Uterus (tissue), 4 donors: Measurements from ENCODE around the gene S100A10. TPM values are rescaled to one million over a fixed set of nuclear protein-coding genes. Genes with fewer than 3 reads are reported as not detected.

Experiments used
- DNase-seq, 2 donors: peaks; one replicate each; pipeline ENCODE4 v3.0.0-alpha.2; 2019 to 2020
- H3K27ac ChIP-seq, 2 donors: fragments of 200-600 bp; sonication (generic); 1 replicate in 1 of 2; 2 replicates in 1 of 2; pipeline ENCODE4 v1.5.1; 2016 to 2018
- H3K27me3 ChIP-seq, 2 donors: fragments of 200-600 bp; sonication (generic); one replicate each; pipeline ENCODE4 v1.5.1; 2018 to 2019; ENCODE audit warnings: control low read depth in 1 of 2
- H3K36me3 ChIP-seq, 2 donors: fragments of 200-600 bp; sonication (generic); one replicate each; pipeline ENCODE4 v1.5.1; 2019; ENCODE audit warnings: control low read depth in 1 of 2
- H3K4me1 ChIP-seq, 2 donors: fragments of 200-600 bp; sonication (generic); one replicate each; pipeline ENCODE4 v1.5.1; 2018 to 2019; ENCODE audit warnings: control low read depth in 1 of 2
- H3K4me3 ChIP-seq, 2 donors: fragments of 200-600 bp; sonication (generic); 1 replicate in 1 of 2; 2 replicates in 1 of 2; pipeline ENCODE4 v1.5.1; 2018 to 2019; ENCODE audit warnings: mild to moderate bottlenecking in 1 of 2
- H3K9me3 ChIP-seq, 2 donors: fragments of 200-600 bp; sonication (generic); one replicate each; pipeline ENCODE4 v1.5.1; 2019; ENCODE audit warnings: control low read depth in 1 of 2
- CTCF ChIP-seq, 4 experiments: fragments of 200-600 bp in 2 of 4; fragments of 450-650 bp in 2 of 4; sonication (generic) in 2 of 4; IDR thresholded peaks; one replicate each; pipeline ENCODE4 v1.5.1; 2016 to 2019; ENCODE audit warnings: antibody characterized with exemption in 4 of 4, mild to moderate bottlenecking in 2 of 4, moderate library complexity in 1 of 4
- POLR2A ChIP-seq, 2 donors: fragments of 450-650 bp; IDR thresholded peaks; one replicate each; pipeline ENCODE4 v1.6.1; 2016; ENCODE audit warnings: antibody characterized with exemption in 2 of 2, mild to moderate bottlenecking in 1 of 2, moderate library complexity in 1 of 2
- intact Hi-C: fragments of 100-400 bp; cut with DNase I; formaldehyde crosslinking; loops from one replicate; pipeline ENCODE4 v1.15.1; 2023; ENCODE audit warnings: low total_unique reads
- total RNA-seq, 4 donors: library from RNA; depleted of rRNA in 3 of 4; stranded (reverse); fragments of >200 nt in 3 of 4; gene quantifications; one replicate each; pipeline versions ENCODE4 v1.1.0 to v1.2.4, GENCODE V29; 2014 to 2023
- donor health status: DM: yes; HTN: yes; CAD: no.

Gene S100A10
- total RNA-seq, 4 donors from 2014 or later, result 21.8 to 189 (median 34.6) TPM

GRCh38 chr1:151997284-151997570 is 3.6 kb upstream of the S100A10 start:
- no peaks in the 10 kb centered on the region for H3K36me3 ChIP-seq
- TF ChIP-seq CTCF (IDR thresholded peaks at IDR 0.05), result no peak
- peaks cover 0 to 11% of the 10 kb centered on the region in 2 donors for H3K4me1 ChIP-seq
- DNase-seq, result no peak
- H3K27me3 ChIP-seq, result no peaks in the 10 kb centered on the region
- H3K4me3 ChIP-seq, result no peak overlapping the region
- no peaks in the 10 kb centered on the region for H3K9me3 ChIP-seq
- H3K27ac ChIP-seq, result no peak overlapping the region
- intact Hi-C loops, result loop anchor here (5.0 kb wide), 1 partner anchor 60 kb away; no protein-coding TSS in a partner anchor

GRCh38 chr1:151995774-151996173 is 2.1 kb upstream of the S100A10 start:
- intact Hi-C loops, result loop anchor here (5.0 kb wide), 1 partner anchor 58 kb away; no protein-coding TSS in a partner anchor
- no peak for DNase-seq
- Histone ChIP-seq H3K36me3 (no peaks in the 10 kb centered on the region), H3K4me3 (no peak overlapping the region), H3K4me1 (peaks cover 0 to 11% of the 10 kb centered on the region in 2 donors), H3K27ac (no peak overlapping the region), H3K27me3 (no peaks in the 10 kb centered on the region), H3K9me3 (no peaks in the 10 kb centered on the region)
- no peak for TF ChIP-seq CTCF (IDR thresholded peaks at IDR 0.05)
- TF ChIP-seq POLR2A (IDR thresholded peaks at IDR 0.05), result no peak

- Histone ChIP-seq H3K36me3 (no peaks in the 10 kb centered on the region), H3K27ac (no peak overlapping the region), H3K27me3 (no peaks in the 10 kb centered on the region), H3K4me1 (peaks cover 0 to 11% of the 10 kb centered on the region in 2 donors), H3K9me3 (no peaks in the 10 kb centered on the region), H3K4me3 (no peak overlapping the region)
- intact Hi-C loops, result loop anchor here (5.0 kb wide), 1 partner anchor 58 kb away; no protein-coding TSS in a partner anchor
- no peak for TF ChIP-seq POLR2A (IDR thresholded peaks at IDR 0.05)
- no peak for TF ChIP-seq CTCF (IDR thresholded peaks at IDR 0.05)
- DNase-seq, result peak; percentile 26 to 27
These were observed 1.3 kb upstream of the S100A10 start for GRCh38 chr1:151994956-151995355.

GRCh38 chr1:151993084-151993733 is 450 bp downstream of the S100A10 start:
- Histone ChIP-seq H3K9me3 (no peaks in the 10 kb centered on the region), H3K4me1 (peaks cover 11 to 18% of the 10 kb centered on the region in 2 donors), H3K36me3 (no peaks in the 10 kb centered on the region), H3K27ac (peak overlapping the region; percentile 87 to 90), H3K27me3 (no peaks in the 10 kb centered on the region), H3K4me3 (peak overlapping the region; percentile 65 to 86)
- TF ChIP-seq CTCF (IDR thresholded peaks at IDR 0.05) (no peak), POLR2A (IDR thresholded peaks at IDR 0.05) (no peak)
- peak; percentile 28 to 29 for DNase-seq
- intact Hi-C loops, result no loop called here

GRCh38 chr1:151992303-151993083 is 1.2 kb downstream of the S100A10 start:
- H3K4me1 ChIP-seq, result peaks cover 11 to 20% of the 10 kb centered on the region in 2 donors
- intact Hi-C loops, result no loop called here
- peak overlapping the region; percentile 87 to 90 for H3K27ac ChIP-seq
- peak; percentile 74 to 78 for DNase-seq
- no peaks in the 10 kb centered on the region for H3K36me3 ChIP-seq
- H3K9me3 ChIP-seq, result no peaks in the 10 kb centered on the region
- peak in 1 of 2 donors; percentile 20 for TF ChIP-seq POLR2A (IDR thresholded peaks at IDR 0.05)
- TF ChIP-seq CTCF (IDR thresholded peaks at IDR 0.05), result no peak
- H3K27me3 ChIP-seq, result no peaks in the 10 kb centered on the region
- H3K4me3 ChIP-seq, result peak overlapping the region; percentile 65 to 86
